Gastrocnemius medialis (tissue), 4 donors: ENCODE measurements around the gene GPATCH1. TPM values are rescaled to one million over a fixed set of nuclear protein-coding genes. Genes with fewer than 3 reads are reported as not detected.

ENCODE experiments used
- ATAC-seq, 2 donors: fragments of 150-250 bp; one replicate each; pipeline ENCODE4 v1.9.1; 2016
- DNase-seq, 2 donors: peaks; one replicate each; pipeline ENCODE4 v3.0.0-alpha.2; 2019
- H3K27ac ChIP-seq, 4 donors: fragments of 200-600 bp; sonication (generic); 1 replicate in 1 of 4; 2 replicates in 3 of 4; pipeline ENCODE4 v1.5.1; 2016 to 2018; ENCODE audit warnings: mild to moderate bottlenecking in 2 of 4, moderate library complexity in 1 of 4
- H3K27me3 ChIP-seq, 3 donors: fragments of 200-600 bp; sonication (generic) in 2 of 3; 1 replicate in 1 of 3; 2 replicates in 2 of 3; pipeline versions ENCODE4 v1.5.1 to v1.6.0; 2016 to 2019; ENCODE audit warnings: mild to moderate bottlenecking in 1 of 3, moderate library complexity in 1 of 3
- H3K36me3 ChIP-seq, 2 donors: fragments of 200-600 bp; sonication (generic) in 1 of 2; one replicate each; pipeline ENCODE4 v1.5.1; 2017 to 2018
- H3K4me1 ChIP-seq, 2 donors: fragments of 200-600 bp; sonication (generic) in 1 of 2; one replicate each; pipeline ENCODE4 v1.5.1; 2016 to 2017; ENCODE audit warnings: mild to moderate bottlenecking in 2 of 2
- H3K4me3 ChIP-seq, 4 donors: fragments of 200-600 bp; sonication (generic) in 3 of 4; 1 replicate in 1 of 4; 2 replicates in 3 of 4; pipeline ENCODE4 v1.5.1; 2016 to 2019; ENCODE audit warnings: mild to moderate bottlenecking in 2 of 4
- H3K9me3 ChIP-seq, 3 donors: fragments of 200-600 bp; sonication (generic) in 2 of 3; 1 replicate in 1 of 3; 2 replicates in 2 of 3; pipeline ENCODE4 v1.5.1; 2016 to 2019
- POLR2A ChIP-seq, 2 donors: fragments of 450-650 bp; IDR thresholded peaks; one replicate each; pipeline ENCODE4 v1.6.1; 2017; ENCODE audit warnings: antibody characterized with exemption in 2 of 2, mild to moderate bottlenecking in 2 of 2, moderate library complexity in 2 of 2
- in situ Hi-C, 4 donors: fragments of 200-750 bp; cut with MboI; loops; one replicate each; pipeline versions ENCODE4 v1.15.0 to v1.8.0; 2017; ENCODE audit warnings: low sequenced_read_pairs in 4 of 4
- intact Hi-C: fragments of 100-400 bp; cut with DNase I; formaldehyde crosslinking; loops from one replicate; pipeline ENCODE4 v1.15.1; 2023; ENCODE audit warnings: low total_unique reads
- total RNA-seq, 4 donors: library from RNA; depleted of rRNA; stranded (reverse); fragments of >200 nt; gene quantifications; one replicate each; pipeline versions ENCODE4 v1.1.0 to v1.2.3, GENCODE V29; 2016
- TF ChIP-seq, protein P1 (sequence below), 5 experiments: fragments of 450-650 bp in 3 of 5; fragments of 200-600 bp in 2 of 5; sonication (generic) in 2 of 5; IDR thresholded peaks in 4 of 5; conservative IDR thresholded peaks in 1 of 5; 1 replicate in 4 of 5; 2 replicates in 1 of 5; pipeline ENCODE4 v1.5.1; 2016 to 2019; ENCODE audit warnings: antibody characterized with exemption in 5 of 5, mild to moderate bottlenecking in 3 of 5, moderate library complexity in 3 of 5

The GPATCH1 gene
- total RNA-seq, 4 donors from 2014 or later = 2.2 to 5.3 (median 4.6) TPM

DNA sequence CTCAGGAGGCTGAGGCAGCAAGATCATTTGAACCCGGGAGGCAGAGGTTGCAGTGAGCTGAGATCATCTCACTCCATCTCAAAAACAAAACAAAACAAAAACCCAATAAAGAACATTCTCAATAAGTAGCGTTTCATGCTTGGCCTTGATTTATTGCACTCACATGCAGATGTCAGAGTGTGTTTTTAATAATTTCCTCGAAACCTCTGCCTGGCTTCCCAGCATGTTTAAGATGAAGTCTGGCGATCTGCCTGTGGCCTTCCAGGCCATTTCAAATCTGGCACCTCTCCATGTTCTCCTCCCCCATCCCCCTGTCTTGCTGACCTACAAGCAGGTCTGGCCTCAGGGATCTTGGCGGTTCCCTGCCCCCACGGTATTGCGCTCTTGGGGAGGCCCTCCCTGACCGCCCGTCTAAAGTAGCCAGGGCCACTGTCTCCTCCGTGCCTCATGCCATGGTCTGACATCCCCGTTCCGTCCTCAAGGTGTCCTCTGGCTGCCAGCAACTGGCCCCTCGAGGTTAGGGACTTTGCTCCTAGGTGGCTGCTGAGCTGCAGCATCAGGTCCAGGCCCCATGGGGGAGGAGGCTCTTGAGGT, 52.6 kb downstream of the GPATCH1 start:
- peaks cover 0 to 22% of the 10 kb centered on the region in 2 donors for H3K36me3 ChIP-seq
- H3K4me1 ChIP-seq = no peaks in the 10 kb centered on the region
- TF ChIP-seq POLR2A (IDR thresholded peaks at IDR 0.05) = no peak
- TF ChIP-seq, protein P1, sequence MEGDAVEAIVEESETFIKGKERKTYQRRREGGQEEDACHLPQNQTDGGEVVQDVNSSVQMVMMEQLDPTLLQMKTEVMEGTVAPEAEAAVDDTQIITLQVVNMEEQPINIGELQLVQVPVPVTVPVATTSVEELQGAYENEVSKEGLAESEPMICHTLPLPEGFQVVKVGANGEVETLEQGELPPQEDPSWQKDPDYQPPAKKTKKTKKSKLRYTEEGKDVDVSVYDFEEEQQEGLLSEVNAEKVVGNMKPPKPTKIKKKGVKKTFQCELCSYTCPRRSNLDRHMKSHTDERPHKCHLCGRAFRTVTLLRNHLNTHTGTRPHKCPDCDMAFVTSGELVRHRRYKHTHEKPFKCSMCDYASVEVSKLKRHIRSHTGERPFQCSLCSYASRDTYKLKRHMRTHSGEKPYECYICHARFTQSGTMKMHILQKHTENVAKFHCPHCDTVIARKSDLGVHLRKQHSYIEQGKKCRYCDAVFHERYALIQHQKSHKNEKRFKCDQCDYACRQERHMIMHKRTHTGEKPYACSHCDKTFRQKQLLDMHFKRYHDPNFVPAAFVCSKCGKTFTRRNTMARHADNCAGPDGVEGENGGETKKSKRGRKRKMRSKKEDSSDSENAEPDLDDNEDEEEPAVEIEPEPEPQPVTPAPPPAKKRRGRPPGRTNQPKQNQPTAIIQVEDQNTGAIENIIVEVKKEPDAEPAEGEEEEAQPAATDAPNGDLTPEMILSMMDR (IDR thresholded peaks at IDR 0.05 in 4 of 5, conservative IDR thresholded peaks at IDR 0.05 in 1 of 5) = no peak
- H3K4me3 ChIP-seq = no peak overlapping the region
- H3K9me3 ChIP-seq = no peaks in the 10 kb centered on the region
- intact Hi-C loops = no loop called here
- H3K27ac ChIP-seq = no peak overlapping the region
- no peak for DNase-seq
- ATAC-seq = no peak
- in situ Hi-C loops = no loop called here
- H3K27me3 ChIP-seq = peaks cover 12 to 19% (median 18%) of the 10 kb centered on the region in 3 donors

DNA sequence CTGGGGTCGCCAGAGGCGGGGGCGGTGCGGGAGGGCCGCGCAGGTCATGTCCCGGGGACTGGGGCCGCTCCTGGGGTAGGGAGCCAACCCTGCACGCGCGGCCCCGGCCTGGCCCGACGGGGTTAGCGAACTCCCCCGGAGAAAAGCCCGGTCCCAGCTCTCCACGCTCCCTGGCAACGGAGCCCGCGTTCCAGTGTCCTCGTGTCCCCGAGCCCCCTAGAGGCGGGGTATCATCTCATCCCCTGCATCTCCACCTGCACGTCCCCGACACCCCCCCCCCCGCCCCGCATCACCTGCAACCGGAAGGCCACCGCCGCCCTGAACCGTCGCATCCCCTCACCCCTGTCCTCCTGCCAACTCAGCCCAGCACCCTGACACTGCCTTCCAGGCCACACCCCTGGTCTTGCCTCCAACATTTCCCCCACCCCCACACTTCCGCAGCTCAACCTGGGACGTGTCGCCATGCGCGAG, 53.6 kb downstream of the GPATCH1 start:
- intact Hi-C loops (no loop called here), in situ Hi-C loops (no loop called here)
- DNase-seq = no peak
- H3K36me3 ChIP-seq = peaks cover 0 to 13% of the 10 kb centered on the region in 2 donors
- H3K9me3 ChIP-seq = no peaks in the 10 kb centered on the region
- no peak overlapping the region for H3K4me3 ChIP-seq
- H3K27me3 ChIP-seq = peaks cover 12 to 19% (median 18%) of the 10 kb centered on the region in 3 donors
- H3K4me1 ChIP-seq = no peaks in the 10 kb centered on the region
- TF ChIP-seq, protein P1 (IDR thresholded peaks at IDR 0.05 in 4 of 5, conservative IDR thresholded peaks at IDR 0.05 in 1 of 5) = no peak
- TF ChIP-seq POLR2A (IDR thresholded peaks at IDR 0.05) = no peak
- no peak for ATAC-seq
- no peak overlapping the region for H3K27ac ChIP-seq

DNA sequence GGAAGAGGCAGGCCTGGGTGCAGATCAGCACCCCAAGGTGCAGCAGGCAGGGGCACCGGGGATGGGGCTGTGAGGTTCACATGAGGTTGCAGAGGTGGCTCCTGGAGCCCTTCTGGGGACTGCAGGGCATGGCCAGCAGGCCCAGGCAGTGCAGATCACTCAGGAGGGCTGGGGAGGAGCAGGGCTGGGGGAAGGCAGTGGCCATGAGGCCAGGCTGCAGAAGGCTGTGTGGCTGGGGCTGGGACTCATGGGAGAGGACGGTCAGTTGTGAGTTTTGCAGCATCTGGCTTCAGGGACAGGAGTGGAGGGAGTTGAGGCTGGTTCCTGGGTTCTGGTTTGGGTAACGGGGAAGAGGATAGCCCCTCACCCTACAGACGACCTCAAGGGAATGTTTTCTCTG, 58.2 kb downstream of the GPATCH1 start:
- Histone ChIP-seq H3K9me3 (no peaks in the 10 kb centered on the region), H3K27me3 (peaks cover 8 to 16% (median 14%) of the 10 kb centered on the region in 3 donors), H3K27ac (no peak overlapping the region), H3K4me3 (no peak overlapping the region), H3K4me1 (no peaks in the 10 kb centered on the region), H3K36me3 (no peaks in the 10 kb centered on the region)
- ATAC-seq = no peak
- TF ChIP-seq, protein P1 (IDR thresholded peaks at IDR 0.05 in 4 of 5, conservative IDR thresholded peaks at IDR 0.05 in 1 of 5) = no peak
- TF ChIP-seq POLR2A (IDR thresholded peaks at IDR 0.05) = no peak
- in situ Hi-C loops (no loop called here), intact Hi-C loops (no loop called here)
- no peak for DNase-seq

DNA sequence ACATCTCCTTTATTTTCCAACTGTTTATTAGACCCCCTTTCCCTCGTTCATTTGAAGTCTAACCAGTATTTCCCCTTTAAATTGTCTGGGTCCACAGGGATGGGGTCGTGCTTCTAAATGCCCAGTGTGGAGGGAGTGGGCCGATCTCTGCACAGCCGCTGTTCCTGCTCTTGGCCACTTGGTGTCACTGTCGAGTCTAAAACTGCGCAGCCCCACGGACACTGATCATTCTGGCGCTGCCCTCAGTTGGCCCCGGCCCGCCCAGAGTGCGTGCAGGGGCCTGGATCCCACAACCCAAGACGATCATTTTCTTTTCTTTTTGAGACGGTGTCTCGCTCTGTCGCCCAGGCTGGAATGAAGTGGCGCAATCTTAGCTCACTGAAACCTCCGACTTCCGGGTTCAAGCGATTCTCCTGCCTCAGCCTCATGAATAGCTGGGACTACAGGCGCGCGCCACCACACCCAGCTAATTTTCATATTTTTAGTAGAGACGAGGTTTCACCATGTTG, 63.0 kb downstream of the GPATCH1 start:
- in situ Hi-C loops = loop anchor here in 2 of 4 donors (5.0 to 10.0 kb wide), 3 partner anchors 38 to 91 kb away; no protein-coding TSS in a partner anchor
- H3K27ac ChIP-seq = no peak overlapping the region

More for the DNA sequence above, 63.0 kb downstream of the GPATCH1 start:
- Histone ChIP-seq H3K9me3 (no peaks in the 10 kb centered on the region), H3K36me3 (no peaks in the 10 kb centered on the region), H3K27me3 (no peaks in the 10 kb centered on the region), H3K4me3 (peak overlapping the region in 1 of 4 donors; percentile 31), H3K4me1 (no peaks in the 10 kb centered on the region)
- peak; percentile 96 to 97 for ATAC-seq
- DNase-seq = peak; percentile 24 to 44
- intact Hi-C loops = loop anchor here (1.0 to 5.0 kb wide), 3 partner anchors 33 to 158 kb away; partner anchors contain the start of gene CEBPA
- no peak for TF ChIP-seq POLR2A (IDR thresholded peaks at IDR 0.05)
- TF ChIP-seq, protein P1 (IDR thresholded peaks at IDR 0.05 in 4 of 5, conservative IDR thresholded peaks at IDR 0.05 in 1 of 5) = peak; percentile 85 to 96 (median 89)
